ENCODE measurements around the gene TTLL10.

TTLL10 gene

GRCh38 chr1:1226566-1227362 is 53.1 kb downstream of the TTLL10 start:
- Histone ChIP-seq H3K4me3 (replicated peaks; ENCODE audit: insufficient read depth, low read length) (no peak overlapping the region), H3K27ac (replicated peaks) (no peak overlapping the region), H3K27me3 (ENCODE audit: insufficient read depth, poor library complexity, severe bottlenecking) (no peaks in the 10 kb centered on the region)
- DNase-seq (ENCODE audit: low read depth in 1 of 2, low spot score in 1 of 2): no peak
- TF ChIP-seq CTCF (IDR thresholded peaks at IDR 0.05; ENCODE audit: insufficient read depth, low read length): no peak
- no peak for TF ChIP-seq REST (IDR thresholded peaks at IDR 0.05; ENCODE audit: insufficient replicate concordance, low read depth)
- TF ChIP-seq POLR2AphosphoS5 (IDR thresholded peaks at IDR 0.05; ENCODE audit: low read depth): no peak
- TF ChIP-seq SPI1 (IDR thresholded peaks at IDR 0.05; ENCODE audit: borderline replicate concordance, low read depth): no peak
- TF ChIP-seq GABPA (IDR thresholded peaks at IDR 0.05; ENCODE audit: low read depth): no peak

GRCh38 chr1:1227386-1227785 is 53.7 kb downstream of the TTLL10 start:
- no peak for DNase-seq (ENCODE audit: low read depth in 1 of 2, low spot score in 1 of 2)

GRCh38 chr1:1228187-1228586 is 54.5 kb downstream of the TTLL10 start:
- DNase-seq (ENCODE audit: low read depth in 1 of 2, low spot score in 1 of 2): no peak
- H3K27me3 ChIP-seq (ENCODE audit: insufficient read depth, poor library complexity, severe bottlenecking): no peaks in the 10 kb centered on the region
- H3K4me3 ChIP-seq (replicated peaks; ENCODE audit: insufficient read depth, low read length): no peak overlapping the region
- H3K27ac ChIP-seq (replicated peaks): no peak overlapping the region
- TF ChIP-seq REST (IDR thresholded peaks at IDR 0.05; ENCODE audit: insufficient replicate concordance, low read depth) (no peak), POLR2AphosphoS5 (IDR thresholded peaks at IDR 0.05; ENCODE audit: low read depth) (no peak), CTCF (IDR thresholded peaks at IDR 0.05; ENCODE audit: insufficient read depth, low read length) (no peak), GABPA (IDR thresholded peaks at IDR 0.05; ENCODE audit: low read depth) (no peak), SPI1 (IDR thresholded peaks at IDR 0.05; ENCODE audit: borderline replicate concordance, low read depth) (no peak)

More at GRCh38 chr1:1227386-1227785, 53.7 kb downstream of the TTLL10 start:
- H3K27ac ChIP-seq (replicated peaks): no peak overlapping the region
- no peak overlapping the region for H3K4me3 ChIP-seq (replicated peaks; ENCODE audit: insufficient read depth, low read length)
- TF ChIP-seq CTCF (IDR thresholded peaks at IDR 0.05; ENCODE audit: insufficient read depth, low read length): no peak
- no peaks in the 10 kb centered on the region for H3K27me3 ChIP-seq (ENCODE audit: insufficient read depth, poor library complexity, severe bottlenecking)

Data from HL-60 (cell line).